Left ventricle myocardium inferior (tissue), 1 donor: Measurements from ENCODE around the gene PISD. TPM values are rescaled to one million over a fixed set of nuclear protein-coding genes. Genes with fewer than 3 reads are reported as not detected.
"Not testable (repeated sequence)": the region's sequence is repeated elsewhere in the genome, so short reads cannot be mapped to it uniquely, and the experiment has no call there.

Experiments used
- DNase-seq: peaks from one replicate; pipeline ENCODE4 v3.0.0-alpha.2; 2020
- H3K27ac ChIP-seq: fragments of 200-600 bp; replicated peaks from 2 replicates; pipeline ENCODE4 v1.8.0; 2021
- H3K27me3 ChIP-seq: fragments of 200-600 bp; 2 replicates; pipeline ENCODE4 v1.8.0; 2021; ENCODE audit warnings: low read depth
- H3K36me3 ChIP-seq: fragments of 200-600 bp; 2 replicates; pipeline ENCODE4 v1.8.0; 2021
- H3K4me1 ChIP-seq: fragments of 200-600 bp; 2 replicates; pipeline ENCODE4 v1.8.0; 2021
- H3K4me3 ChIP-seq: fragments of 200-600 bp; 2 replicates; pipeline ENCODE4 v1.8.0; 2021; ENCODE audit warnings: mild to moderate bottlenecking, moderate library complexity
- H3K9me3 ChIP-seq: fragments of 200-600 bp; replicated peaks from 2 replicates; pipeline ENCODE4 v1.8.0; 2021
- intact Hi-C: fragments of 100-400 bp; cut with micrococcal nuclease; formaldehyde crosslinking; loops from one replicate; pipeline ENCODE4 v1.11.0; 2022
- long read RNA-seq: library from polyadenylated mRNA; unstranded; transcript quantifications from one replicate; pipeline ENCODE4 v2.0.0, GENCODE V29; 2021
- total RNA-seq: library from RNA; stranded (reverse); fragmentation: NEBNext Ultra II Directional; extraction: Animal tissue kit (Norgen Biotek cat#: 25700); gene quantifications from one replicate; pipeline ENCODE4 v1.2.1, GENCODE V29; 2021
- TF ChIP-seq, protein P1 (sequence below): fragments of 200-600 bp; IDR thresholded peaks from 2 replicates; pipeline ENCODE4 v1.8.0; 2021; ENCODE audit warnings: antibody characterized with exemption, mild to moderate bottlenecking, borderline replicate concordance
- donor health status: DM: no; HTN: yes; CAD: no; lungs with severe emphysema.

The PISD gene
- 18.1 TPM for total RNA-seq
- long read RNA-seq, transcript PISD-209 (8 exons, 1,963 nt), result major isoform, 37 of 49 reads
- long read RNA-seq, partial matches to known transcripts, result 1 of 49 reads
- long read RNA-seq, other reads (novel, unspliced or antisense), result 11 of 49 reads

DNA sequence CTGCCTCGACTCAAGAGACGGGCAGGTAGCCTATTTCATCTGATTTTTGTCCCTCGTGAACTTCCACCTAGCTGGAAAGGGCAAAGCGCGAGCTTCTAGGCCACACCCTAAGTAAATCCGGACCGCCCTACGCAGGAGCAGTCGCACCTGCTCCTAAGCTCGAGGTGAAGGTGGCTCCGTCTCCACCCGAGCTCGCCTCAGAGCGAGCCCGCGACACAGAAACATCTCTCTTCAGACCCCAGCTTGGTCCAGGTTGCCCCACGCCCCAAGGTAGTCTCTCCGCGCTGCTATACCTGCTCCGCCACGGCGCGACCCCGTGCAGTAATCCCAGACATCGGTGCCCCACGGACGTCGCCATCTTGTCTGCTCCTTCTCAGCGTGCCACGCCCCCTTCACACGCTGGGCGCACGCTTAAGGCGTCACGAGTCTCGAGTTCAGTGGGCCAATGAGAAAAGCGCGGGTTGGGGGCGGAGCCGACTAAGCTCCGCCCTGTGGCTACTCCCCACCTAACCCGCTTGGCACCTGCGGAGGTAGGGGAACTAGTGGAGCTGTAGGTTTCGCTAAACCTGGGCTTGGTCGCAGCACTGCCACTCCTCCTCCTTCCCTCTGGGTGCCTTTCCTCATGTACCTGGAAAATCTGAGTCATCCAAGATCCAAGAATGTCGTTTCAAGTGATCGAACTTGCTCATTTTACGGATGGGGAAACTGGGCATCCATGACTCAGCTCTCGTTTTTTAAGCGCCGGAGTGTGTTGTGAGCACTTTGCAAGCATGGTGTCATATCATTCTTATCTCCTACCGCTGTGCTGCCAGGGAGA, at the start of gene PISD:
Gene PISD, minus strand, starts transcription at position 365 of the 817 bp plus-strand sequence. Its CDS starts 7 bp downstream, at position 358.
- peak within 1 kb of the TSS; percentile 58 for H3K27ac ChIP-seq

DNA sequence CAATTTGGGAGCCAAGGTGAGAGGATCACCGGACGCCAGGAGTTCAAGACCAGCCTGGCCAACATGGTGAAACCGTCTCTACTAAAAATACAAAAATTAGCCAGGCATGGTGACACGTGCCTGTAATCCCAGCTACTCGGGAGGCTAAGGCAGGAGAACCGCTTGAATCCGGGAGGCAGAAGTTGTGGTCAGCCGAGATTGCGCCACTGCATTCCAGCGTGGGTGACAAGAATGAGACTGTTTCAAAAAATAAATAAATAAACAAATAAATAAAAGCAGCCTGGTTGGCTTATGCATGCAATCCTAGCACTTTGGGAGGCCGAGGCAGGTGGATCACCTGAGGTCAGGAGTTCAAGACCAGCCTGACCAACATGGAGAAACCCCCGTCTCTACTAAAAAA, 49.2 kb upstream of the PISD start:
- H3K9me3 ChIP-seq, intact Hi-C loops, H3K4me3 ChIP-seq, DNase-seq, H3K27me3 ChIP-seq, H3K27ac ChIP-seq: not testable (repeated sequence)
- Histone ChIP-seq H3K4me1 (peaks cover 10% of the 10 kb centered on the region), H3K36me3 (peaks cover 72% of the 10 kb centered on the region)

More for the DNA sequence above, at the start of gene PISD:
- H3K36me3 ChIP-seq, result no peaks in the 10 kb centered on the region
- TF ChIP-seq, protein P1, sequence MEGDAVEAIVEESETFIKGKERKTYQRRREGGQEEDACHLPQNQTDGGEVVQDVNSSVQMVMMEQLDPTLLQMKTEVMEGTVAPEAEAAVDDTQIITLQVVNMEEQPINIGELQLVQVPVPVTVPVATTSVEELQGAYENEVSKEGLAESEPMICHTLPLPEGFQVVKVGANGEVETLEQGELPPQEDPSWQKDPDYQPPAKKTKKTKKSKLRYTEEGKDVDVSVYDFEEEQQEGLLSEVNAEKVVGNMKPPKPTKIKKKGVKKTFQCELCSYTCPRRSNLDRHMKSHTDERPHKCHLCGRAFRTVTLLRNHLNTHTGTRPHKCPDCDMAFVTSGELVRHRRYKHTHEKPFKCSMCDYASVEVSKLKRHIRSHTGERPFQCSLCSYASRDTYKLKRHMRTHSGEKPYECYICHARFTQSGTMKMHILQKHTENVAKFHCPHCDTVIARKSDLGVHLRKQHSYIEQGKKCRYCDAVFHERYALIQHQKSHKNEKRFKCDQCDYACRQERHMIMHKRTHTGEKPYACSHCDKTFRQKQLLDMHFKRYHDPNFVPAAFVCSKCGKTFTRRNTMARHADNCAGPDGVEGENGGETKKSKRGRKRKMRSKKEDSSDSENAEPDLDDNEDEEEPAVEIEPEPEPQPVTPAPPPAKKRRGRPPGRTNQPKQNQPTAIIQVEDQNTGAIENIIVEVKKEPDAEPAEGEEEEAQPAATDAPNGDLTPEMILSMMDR, result no peak
- DNase-seq, result peak; percentile 95
- intact Hi-C loops, result no loop called here
- no peaks in the 10 kb centered on the region for H3K27me3 ChIP-seq
- no peaks in the 10 kb centered on the region for H3K9me3 ChIP-seq
- H3K4me1 ChIP-seq, result peaks cover 24% of the 10 kb centered on the region
- peak within 1 kb of the TSS; percentile 81 for H3K4me3 ChIP-seq

DNA sequence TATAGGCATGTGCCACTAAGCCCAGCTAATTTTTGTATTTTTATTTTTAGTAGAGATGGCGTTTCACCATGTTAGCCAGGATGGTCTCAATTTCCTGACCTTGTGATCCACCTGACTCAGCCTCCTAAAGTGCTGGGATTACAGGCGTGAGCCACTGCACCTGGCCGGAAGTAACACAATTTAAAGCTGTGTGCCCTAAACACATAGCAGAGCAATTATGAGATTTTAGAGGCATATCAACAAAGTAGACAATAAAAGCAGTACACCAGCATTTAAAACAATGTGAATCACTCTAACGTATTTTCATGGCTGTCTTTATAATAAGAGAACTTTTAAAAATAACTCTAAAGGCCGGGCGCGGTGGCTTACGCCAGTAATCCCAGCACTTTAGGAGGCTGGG, 45.5 kb upstream of the PISD start:
- Histone ChIP-seq H3K4me3 (no peak overlapping the region), H3K27me3 (no peaks in the 10 kb centered on the region), H3K36me3 (peaks cover 75% of the 10 kb centered on the region), H3K27ac (no peak overlapping the region), H3K9me3 (no peaks in the 10 kb centered on the region), H3K4me1 (no peaks in the 10 kb centered on the region)
- no peak for DNase-seq
- TF ChIP-seq, protein P1, result no peak
- intact Hi-C loops, result no loop called here

DNA sequence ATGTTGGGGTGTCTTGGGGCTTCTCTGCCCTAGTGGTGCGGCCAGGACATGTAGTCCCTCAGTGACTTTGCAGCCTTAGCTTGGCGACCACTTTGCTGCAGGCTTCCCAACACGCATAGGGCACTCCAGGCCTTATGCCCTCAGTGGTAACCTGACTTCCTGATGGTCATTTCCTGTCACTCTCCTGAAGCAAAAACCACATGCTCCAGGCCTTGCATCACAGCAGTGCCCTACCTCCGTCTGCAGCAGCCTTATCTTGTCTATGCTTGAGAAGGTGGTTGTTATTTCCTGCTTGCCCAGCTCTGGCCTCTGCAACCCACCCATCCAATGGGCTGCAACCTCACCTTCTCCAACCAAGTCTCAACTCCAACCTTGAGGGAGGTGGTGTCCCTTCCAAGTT, 33.4 kb upstream of the PISD start:
- H3K36me3 ChIP-seq, result peaks cover 83% of the 10 kb centered on the region
- TF ChIP-seq, protein P1, result no peak
- H3K4me1 ChIP-seq, result no peaks in the 10 kb centered on the region
- H3K27ac ChIP-seq, result no peak overlapping the region
- intact Hi-C loops, result no loop called here
- DNase-seq, result no peak
- no peaks in the 10 kb centered on the region for H3K27me3 ChIP-seq
- no peak overlapping the region for H3K4me3 ChIP-seq
- no peaks in the 10 kb centered on the region for H3K9me3 ChIP-seq

DNA sequence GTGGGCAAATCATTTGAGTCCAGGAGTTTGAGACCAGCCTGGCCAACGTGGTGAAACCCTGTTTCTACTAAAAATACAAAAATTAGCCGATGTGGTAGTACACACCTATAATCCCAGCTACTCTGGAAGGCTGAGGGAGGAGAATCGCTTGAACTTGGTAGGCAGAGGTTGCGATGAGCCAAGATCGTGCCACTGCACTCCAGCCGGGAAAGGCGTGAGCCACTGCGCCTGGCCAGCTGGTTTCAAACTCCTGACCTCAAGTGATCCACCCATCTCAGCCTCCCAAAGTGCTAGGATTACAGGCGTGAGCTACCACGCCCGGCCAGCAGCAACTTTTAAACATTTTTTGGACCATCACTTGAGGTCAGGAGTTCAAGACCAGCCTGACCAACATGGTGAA, 32.0 kb upstream of the PISD start:
- peaks cover 83% of the 10 kb centered on the region for H3K36me3 ChIP-seq
- H3K9me3 ChIP-seq, H3K4me1 ChIP-seq, DNase-seq, H3K27me3 ChIP-seq, H3K4me3 ChIP-seq, intact Hi-C loops, H3K27ac ChIP-seq: not testable (repeated sequence)

DNA sequence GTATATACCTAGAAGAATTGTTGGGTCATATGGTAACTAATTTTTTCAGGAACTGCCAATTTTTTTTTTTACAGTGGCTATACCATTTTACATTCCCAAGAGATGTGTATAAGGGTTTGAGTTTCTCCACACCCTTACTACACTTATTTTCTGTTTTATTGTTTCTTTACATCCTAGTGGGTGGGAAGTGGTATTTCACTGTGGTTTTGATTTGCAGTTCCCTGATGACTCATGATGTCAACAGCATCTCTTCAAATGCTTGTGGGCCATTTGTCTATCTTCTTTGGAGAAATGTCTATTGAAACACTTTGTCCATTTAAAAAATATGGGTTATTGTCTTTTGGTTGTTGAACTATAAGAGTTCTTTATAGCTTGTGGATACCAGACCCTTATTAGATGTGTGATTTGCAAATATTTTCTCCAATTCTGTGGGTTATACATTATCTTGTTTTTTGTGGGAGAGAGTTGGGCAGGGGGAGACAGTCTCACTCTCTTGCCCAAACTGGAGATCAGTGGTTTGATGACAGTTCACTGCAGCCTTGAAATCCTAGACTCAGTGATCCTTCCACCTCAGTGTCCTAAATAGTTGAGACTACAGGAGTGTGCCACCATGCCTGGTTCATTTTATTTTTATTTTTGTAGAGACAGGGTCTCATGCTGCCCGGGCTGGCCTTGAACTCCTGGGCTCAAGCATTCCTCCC, 30.3 kb upstream of the PISD start:
- Histone ChIP-seq H3K4me3 (no peak overlapping the region), H3K27ac (no peak overlapping the region), H3K4me1 (no peaks in the 10 kb centered on the region), H3K36me3 (peaks cover 77% of the 10 kb centered on the region), H3K9me3 (no peaks in the 10 kb centered on the region), H3K27me3 (no peaks in the 10 kb centered on the region)
- intact Hi-C loops, result no loop called here
- TF ChIP-seq, protein P1, result no peak
- DNase-seq, result no peak
